Measurements from ENCODE around the gene PLSCR3.

DNA sequence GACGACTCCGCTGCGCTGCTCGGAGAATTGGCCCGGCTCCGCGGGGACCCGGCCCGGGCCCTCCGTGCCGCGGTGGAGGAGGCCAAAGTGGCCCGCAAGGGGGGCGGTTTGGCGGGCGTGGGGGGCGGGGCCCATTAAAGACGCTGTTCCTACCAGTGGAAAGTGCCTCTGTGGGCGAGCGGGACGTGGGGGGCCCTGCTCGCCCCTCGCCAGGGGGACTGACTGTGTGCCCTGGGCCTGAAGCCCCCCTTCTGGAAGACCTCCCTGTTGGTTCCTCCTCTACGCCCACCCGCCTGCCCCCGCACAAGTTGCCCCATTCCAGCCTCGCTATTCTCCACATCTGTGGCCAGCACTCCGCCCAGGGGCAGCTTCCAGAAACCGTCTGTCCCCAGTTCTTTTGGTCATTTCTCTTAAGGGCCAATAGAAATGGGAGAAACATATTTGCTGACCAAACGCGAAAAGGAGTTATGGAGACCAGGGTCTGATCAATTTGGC, 43.1 kb upstream of the PLSCR3 start:
- TF ChIP-seq, protein P1, sequence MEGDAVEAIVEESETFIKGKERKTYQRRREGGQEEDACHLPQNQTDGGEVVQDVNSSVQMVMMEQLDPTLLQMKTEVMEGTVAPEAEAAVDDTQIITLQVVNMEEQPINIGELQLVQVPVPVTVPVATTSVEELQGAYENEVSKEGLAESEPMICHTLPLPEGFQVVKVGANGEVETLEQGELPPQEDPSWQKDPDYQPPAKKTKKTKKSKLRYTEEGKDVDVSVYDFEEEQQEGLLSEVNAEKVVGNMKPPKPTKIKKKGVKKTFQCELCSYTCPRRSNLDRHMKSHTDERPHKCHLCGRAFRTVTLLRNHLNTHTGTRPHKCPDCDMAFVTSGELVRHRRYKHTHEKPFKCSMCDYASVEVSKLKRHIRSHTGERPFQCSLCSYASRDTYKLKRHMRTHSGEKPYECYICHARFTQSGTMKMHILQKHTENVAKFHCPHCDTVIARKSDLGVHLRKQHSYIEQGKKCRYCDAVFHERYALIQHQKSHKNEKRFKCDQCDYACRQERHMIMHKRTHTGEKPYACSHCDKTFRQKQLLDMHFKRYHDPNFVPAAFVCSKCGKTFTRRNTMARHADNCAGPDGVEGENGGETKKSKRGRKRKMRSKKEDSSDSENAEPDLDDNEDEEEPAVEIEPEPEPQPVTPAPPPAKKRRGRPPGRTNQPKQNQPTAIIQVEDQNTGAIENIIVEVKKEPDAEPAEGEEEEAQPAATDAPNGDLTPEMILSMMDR (conservative IDR thresholded peaks at IDR 0.05; ENCODE audit: low read depth, low read length), result no peak
- TF ChIP-seq EZH2 (IDR thresholded peaks at IDR 0.05; ENCODE audit: borderline replicate concordance, low read depth, low read length, poor library complexity, severe bottlenecking), result no peak

All from A673 (cell line).